RWPE1 (cell line): ENCODE measurements around the gene OR7G1.

Experiments
- CTCF ChIA-PET: fragments of 350-600 bp; sonication (Branson Sonifier 250); formaldehyde crosslinking; extraction: SDS; loops from one replicate; lab custom pipeline; 2021; lab: Yijun Ruan, JAX
- POLR2A ChIA-PET: fragments of 400-600 bp; formaldehyde crosslinking; extraction: SDS; loops from one replicate; lab custom pipeline; 2020; ENCODE audit warnings: antibody characterized with exemption; ENCODE audit not compliant: low non-redundant PET; lab: Yijun Ruan, JAX
- DNase-seq: peaks from one replicate; pipeline ENCODE4 v3.0.0; 2012; ENCODE audit warnings: low spot score
- H3K27ac ChIP-seq: fragments of 450-650 bp; 2 replicates; pipeline ENCODE4 v1.5.1; 2017
- CTCF ChIP-seq: fragments of 450-650 bp; conservative IDR thresholded peaks from 2 replicates; pipeline ENCODE4 v1.5.1; 2017; ENCODE audit warnings: low read depth, mild to moderate bottlenecking

The OR7G1 gene

GRCh38 chr19:9140159-9140874 lies 24.8 kb upstream of the OR7G1 start, which contains the start of gene ZNF317:
Gene ZNF317 (plus strand): TSS chr19:9140397. CDS start chr19:9156017, 15,620 bp downstream.
- no peak for TF ChIP-seq CTCF
- ChIA-PET CTCF (interaction anchor here (0.5 kb wide), 1 partner anchor 443 kb away, joined by 3 read pairs; no protein-coding TSS in a partner anchor), POLR2A (no interaction called here)
- H3K27ac ChIP-seq, result peak within 1 kb of the TSS; percentile 69
- DNase-seq, result peak; percentile 87

- no peak for DNase-seq
- POLR2A ChIA-PET, result no interaction called here
- CTCF ChIA-PET, result no interaction called here
- no peak for TF ChIP-seq CTCF
- H3K27ac ChIP-seq, result no peak overlapping the region
Observed at GRCh38 chr19:9139609-9140158, 24.1 kb upstream of the OR7G1 start.

GRCh38 chr19:9132422-9132821 lies 16.9 kb upstream of the OR7G1 start:
- DNase-seq, result no peak
- no peak overlapping the region for H3K27ac ChIP-seq
- POLR2A ChIA-PET, result interaction anchor here (0.7 kb wide), 1 partner anchor 569 kb away, joined by 5 read pairs; no protein-coding TSS in a partner anchor
- no peak for TF ChIP-seq CTCF
- CTCF ChIA-PET, result interaction anchor here (0.6 kb wide), 2 partner anchors 753 to 1070 kb away, joined by 3 to 5 read pairs; no protein-coding TSS in a partner anchor

- no peak for DNase-seq
- no peak for TF ChIP-seq CTCF
- ChIA-PET POLR2A (no interaction called here), CTCF (no interaction called here)
- no peak overlapping the region for H3K27ac ChIP-seq
Observed at GRCh38 chr19:9130965-9131364, 15.4 kb upstream of the OR7G1 start.

- CTCF ChIA-PET, result interaction anchor here (0.6 kb wide), 1 partner anchor 41 kb away, joined by 4 read pairs; the partner anchor contains the start of gene OR1M1
- DNase-seq, result peak; percentile 81
- POLR2A ChIA-PET, result no interaction called here
- peak overlapping the region; percentile 34; the same call in 1 of the 2 replicates for H3K27ac ChIP-seq
- TF ChIP-seq CTCF, result no peak
Observed at GRCh38 chr19:9128171-9128570, 12.6 kb upstream of the OR7G1 start.

GRCh38 chr19:9126900-9127405 lies 11.4 kb upstream of the OR7G1 start, which contains the start of gene OR7G3:
Gene OR7G3 (minus strand): TSS chr19:9126950. CDS start chr19:9126950, 0 bp downstream.
- H3K27ac ChIP-seq, result no peak within 1 kb of the TSS
- no peak for DNase-seq
- TF ChIP-seq CTCF, result no peak
- CTCF ChIA-PET, result no interaction called here
- POLR2A ChIA-PET, result no interaction called here
